AG09309 (cell line): ENCODE measurements around the gene SETX.

ENCODE experiments used
- DNase-seq: peaks from one replicate; pipeline ENCODE4 v3.0.0-alpha.2; 2010; ENCODE audit warnings: low read depth
- H3K4me3 ChIP-seq: 2 replicates; pipeline ENCODE4 v1.5.1; 2011; ENCODE audit warnings: mild to moderate bottlenecking, low read depth, low read length, moderate library complexity; ENCODE audit not compliant: control insufficient read depth
- CTCF ChIP-seq: IDR thresholded peaks from 2 replicates; pipeline ENCODE4 v1.5.1; 2011; ENCODE audit warnings: mild to moderate bottlenecking, low read depth, low read length, inconsistent platforms; ENCODE audit not compliant: insufficient read depth, control insufficient read depth; ENCODE audit errors: missing control alignments

Gene SETX

GRCh38 chr9:132370592-132370991 is 15.8 kb upstream of the SETX start:
- TF ChIP-seq CTCF: no peak
- H3K4me3 ChIP-seq: no peak overlapping the region
- DNase-seq: no peak

- H3K4me3 ChIP-seq: no peak overlapping the region
- no peak for TF ChIP-seq CTCF
- DNase-seq: no peak
These were observed 14.6 kb upstream of the SETX start for GRCh38 chr9:132369421-132369820.

GRCh38 chr9:132367613-132368313 is 13.0 kb upstream of the SETX start:
- no peak for DNase-seq
- H3K4me3 ChIP-seq: no peak overlapping the region
- TF ChIP-seq CTCF: no peak

- no peak for TF ChIP-seq CTCF
- H3K4me3 ChIP-seq: no peak overlapping the region
- no peak for DNase-seq
These were observed 11.7 kb upstream of the SETX start for GRCh38 chr9:132366481-132366880.

- no peak overlapping the region for H3K4me3 ChIP-seq
These were observed 11.2 kb upstream of the SETX start for GRCh38 chr9:132365986-132366385.

GRCh38 chr9:132364068-132364467 is 9.3 kb upstream of the SETX start:
- no peak overlapping the region for H3K4me3 ChIP-seq
- no peak for DNase-seq
- no peak for TF ChIP-seq CTCF

More at GRCh38 chr9:132365986-132366385, 11.2 kb upstream of the SETX start:
- no peak for TF ChIP-seq CTCF
- DNase-seq: no peak
